Upper lobe of left lung (tissue), 6 donors: ENCODE data around the gene SAMD11. TPM values are rescaled to one million over a fixed set of nuclear protein-coding genes. Genes with fewer than 3 reads are reported as not detected.

ENCODE experiments used
- ATAC-seq, 2 donors: fragments of 200-7000 bp; cut with Tn5 transposase; one replicate each; pipeline ENCODE4 v1.9.1; 2022; ENCODE audit warnings: mild to moderate bottlenecking in 2 of 2, moderate library complexity in 2 of 2; ENCODE audit not compliant: low FRiP score in 2 of 2
- DNase-seq, 2 donors: peaks; one replicate each; pipeline ENCODE4 v3.0.0-alpha.2; 2019 to 2020
- H3K27ac ChIP-seq, 4 donors: fragments of 200-600 bp; sonication (generic); one replicate each; pipeline ENCODE4 v1.5.1; 2016 to 2019
- H3K27me3 ChIP-seq, 4 donors: fragments of 200-600 bp; sonication (generic); one replicate each; pipeline ENCODE4 v1.5.1; 2017 to 2019
- H3K36me3 ChIP-seq, 4 donors: fragments of 200-600 bp; sonication (generic); one replicate each; pipeline ENCODE4 v1.5.1; 2016 to 2019
- H3K4me1 ChIP-seq, 4 donors: fragments of 200-600 bp; sonication (generic); one replicate each; pipeline ENCODE4 v1.5.1; 2018 to 2019
- H3K4me3 ChIP-seq, 4 donors: fragments of 200-600 bp; sonication (generic); one replicate each; pipeline ENCODE4 v1.5.1; 2017 to 2019; ENCODE audit warnings: mild to moderate bottlenecking in 2 of 4, moderate library complexity in 1 of 4
- H3K9me3 ChIP-seq, 4 donors: fragments of 200-600 bp; sonication (generic); one replicate each; pipeline ENCODE4 v1.5.1; 2018 to 2019
- EP300 ChIP-seq, 4 donors: sonication (generic); formaldehyde crosslinking; IDR thresholded peaks; one replicate each; pipeline ENCODE4 v1.5.1; 2017; ENCODE audit warnings: antibody characterized with exemption in 4 of 4, control low read depth in 2 of 4
- POLR2A ChIP-seq, 4 donors: fragments of 450-650 bp; IDR thresholded peaks; one replicate each; pipeline ENCODE4 v1.5.1; 2016 to 2017; ENCODE audit warnings: antibody characterized with exemption in 4 of 4, mild to moderate bottlenecking in 2 of 4
- POLR2AphosphoS5 ChIP-seq, 2 donors: sonication (generic); formaldehyde crosslinking; IDR thresholded peaks; one replicate each; pipeline ENCODE4 v1.5.1; 2017; ENCODE audit warnings: antibody characterized with exemption in 2 of 2
- WGBS, 2 donors: methylation state at CpG; one replicate each; pipeline ENCODE4 v1.1.5; 2017 to 2018; 5-methylcytosine and 5-hydroxymethylcytosine counted together
- total RNA-seq, 6 donors: library from RNA; depleted of rRNA in 4 of 6; stranded (reverse); fragments of >200 nt in 4 of 6; gene quantifications; one replicate each; pipeline versions ENCODE4 v1.1.0 to v1.2.1, GENCODE V29; 2016 to 2021
- TF ChIP-seq, protein P1 (sequence below), 6 experiments: fragments of 450-650 bp in 4 of 6; fragments of 200-600 bp in 2 of 6; sonication (generic) in 2 of 6; IDR thresholded peaks; one replicate each; pipeline ENCODE4 v1.5.1; 2016 to 2019; ENCODE audit warnings: antibody characterized with exemption in 6 of 6
- donor health status: DM: no; HTN: no; CAD: no; lungs with moderate emphysema.
- donor health status: DM: no; HTN: yes; CAD: no; lungs with severe emphysema.

Gene SAMD11
- total RNA-seq, 6 donors from 2014 or later, result 1.0 to 9.3 (median 2.4) TPM

DNA sequence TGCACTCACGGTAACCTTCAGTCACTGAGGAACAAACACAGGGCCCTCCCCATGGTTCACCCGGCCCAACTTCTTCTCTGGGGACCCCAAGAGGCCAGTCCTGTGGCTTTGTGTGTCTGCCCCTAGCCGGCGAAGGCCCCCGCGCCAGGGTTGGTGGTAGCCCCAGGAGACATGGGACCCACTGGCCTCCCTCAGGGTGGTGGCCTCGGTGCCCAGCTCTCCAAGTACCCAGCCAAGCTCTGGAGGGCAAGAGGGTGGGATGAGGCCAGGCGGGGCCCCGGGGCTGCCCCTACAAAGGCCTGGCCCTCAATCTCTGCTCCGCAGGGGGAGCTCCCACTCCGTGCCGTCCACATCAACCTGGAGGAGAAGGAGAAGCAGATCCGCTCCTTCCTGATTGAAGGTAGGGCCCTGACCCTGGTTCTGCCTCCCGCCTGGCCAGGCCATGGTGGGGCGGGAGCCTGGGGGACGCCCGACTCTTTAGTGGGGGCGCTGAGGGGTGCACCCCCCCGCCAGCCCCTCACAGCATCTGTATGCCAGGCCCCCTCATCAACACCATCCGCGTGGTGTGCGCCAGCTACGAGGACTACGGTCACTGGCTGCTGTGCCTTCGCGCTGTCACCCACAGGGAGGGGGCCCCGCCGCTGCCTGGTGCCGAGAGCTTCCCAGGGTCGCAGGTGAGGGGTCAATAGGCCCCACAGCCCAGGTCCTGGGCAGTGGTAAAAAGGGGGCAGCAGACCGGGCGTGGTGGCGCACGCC, 48.2 kb downstream of the SAMD11 start:
- no peaks in the 10 kb centered on the region for H3K36me3 ChIP-seq
- no peak overlapping the region for H3K27ac ChIP-seq
- TF ChIP-seq POLR2AphosphoS5 (IDR thresholded peaks at IDR 0.05) (no peak), EP300 (IDR thresholded peaks at IDR 0.05) (no peak), POLR2A (IDR thresholded peaks at IDR 0.05) (no peak)
- TF ChIP-seq, protein P1, sequence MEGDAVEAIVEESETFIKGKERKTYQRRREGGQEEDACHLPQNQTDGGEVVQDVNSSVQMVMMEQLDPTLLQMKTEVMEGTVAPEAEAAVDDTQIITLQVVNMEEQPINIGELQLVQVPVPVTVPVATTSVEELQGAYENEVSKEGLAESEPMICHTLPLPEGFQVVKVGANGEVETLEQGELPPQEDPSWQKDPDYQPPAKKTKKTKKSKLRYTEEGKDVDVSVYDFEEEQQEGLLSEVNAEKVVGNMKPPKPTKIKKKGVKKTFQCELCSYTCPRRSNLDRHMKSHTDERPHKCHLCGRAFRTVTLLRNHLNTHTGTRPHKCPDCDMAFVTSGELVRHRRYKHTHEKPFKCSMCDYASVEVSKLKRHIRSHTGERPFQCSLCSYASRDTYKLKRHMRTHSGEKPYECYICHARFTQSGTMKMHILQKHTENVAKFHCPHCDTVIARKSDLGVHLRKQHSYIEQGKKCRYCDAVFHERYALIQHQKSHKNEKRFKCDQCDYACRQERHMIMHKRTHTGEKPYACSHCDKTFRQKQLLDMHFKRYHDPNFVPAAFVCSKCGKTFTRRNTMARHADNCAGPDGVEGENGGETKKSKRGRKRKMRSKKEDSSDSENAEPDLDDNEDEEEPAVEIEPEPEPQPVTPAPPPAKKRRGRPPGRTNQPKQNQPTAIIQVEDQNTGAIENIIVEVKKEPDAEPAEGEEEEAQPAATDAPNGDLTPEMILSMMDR (IDR thresholded peaks at IDR 0.05), result no peak
- ATAC-seq, result no peak
- peaks cover 8 to 15% (median 14%) of the 10 kb centered on the region in 4 donors for H3K4me1 ChIP-seq
- H3K9me3 ChIP-seq, result no peaks in the 10 kb centered on the region
- DNase-seq, result peak in 1 of 2 donors; percentile 77
- H3K4me3 ChIP-seq, result no peak overlapping the region
- peaks cover 0 to 25% (median 13%) of the 10 kb centered on the region in 4 donors for H3K27me3 ChIP-seq
- 80 to 82% methylated on average over 16 to 33 of the region's 34 CpGs for WGBS, 2 donors

DNA sequence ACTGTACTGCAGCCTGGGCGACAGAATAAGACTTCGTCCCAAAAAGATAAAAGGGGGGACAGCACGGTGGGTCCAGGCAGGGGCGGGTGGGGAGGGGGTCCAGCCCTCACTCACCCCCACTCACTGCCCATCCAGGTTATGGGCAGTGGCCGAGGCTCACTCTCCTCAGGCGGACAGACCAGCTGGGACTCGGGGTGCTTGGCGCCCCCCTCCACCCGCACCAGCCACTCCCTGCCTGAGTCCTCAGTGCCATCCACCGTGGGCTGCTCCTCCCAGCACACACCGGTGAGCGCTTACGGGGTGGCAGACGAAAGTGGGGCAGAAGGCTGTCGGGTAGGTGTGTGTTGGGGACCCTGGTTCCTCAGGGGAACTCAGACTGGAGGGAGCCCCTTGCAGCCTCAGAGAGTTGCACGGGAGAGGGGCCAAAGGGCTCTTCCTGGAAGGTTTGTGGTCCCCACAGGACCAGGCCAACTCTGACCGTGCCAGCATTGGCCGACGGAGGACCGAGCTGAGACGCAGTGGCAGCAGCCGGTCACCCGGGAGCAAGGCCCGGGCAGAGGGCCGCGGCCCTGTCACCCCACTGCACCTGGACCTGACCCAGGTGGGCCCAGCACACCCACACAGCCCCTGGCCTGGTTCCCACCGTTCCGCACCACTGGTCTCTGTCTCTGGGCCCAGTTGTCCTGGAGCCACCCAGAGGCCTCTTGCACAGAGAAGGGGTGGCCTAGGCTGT, 49.2 kb downstream of the SAMD11 start:
- ATAC-seq (no peak), DNase-seq (peak in 1 of 2 donors; percentile 74)
- Histone ChIP-seq H3K4me1 (peaks cover 4 to 9% (median 9%) of the 10 kb centered on the region in 4 donors), H3K4me3 (no peak overlapping the region), H3K36me3 (no peaks in the 10 kb centered on the region), H3K9me3 (no peaks in the 10 kb centered on the region), H3K27me3 (peaks cover 0 to 25% (median 13%) of the 10 kb centered on the region in 4 donors), H3K27ac (no peak overlapping the region)
- WGBS, 2 donors, result 84 to 88% methylated on average over 7 to 28 of the region's 28 CpGs
- TF ChIP-seq POLR2A (IDR thresholded peaks at IDR 0.05) (no peak), EP300 (IDR thresholded peaks at IDR 0.05) (no peak)

DNA sequence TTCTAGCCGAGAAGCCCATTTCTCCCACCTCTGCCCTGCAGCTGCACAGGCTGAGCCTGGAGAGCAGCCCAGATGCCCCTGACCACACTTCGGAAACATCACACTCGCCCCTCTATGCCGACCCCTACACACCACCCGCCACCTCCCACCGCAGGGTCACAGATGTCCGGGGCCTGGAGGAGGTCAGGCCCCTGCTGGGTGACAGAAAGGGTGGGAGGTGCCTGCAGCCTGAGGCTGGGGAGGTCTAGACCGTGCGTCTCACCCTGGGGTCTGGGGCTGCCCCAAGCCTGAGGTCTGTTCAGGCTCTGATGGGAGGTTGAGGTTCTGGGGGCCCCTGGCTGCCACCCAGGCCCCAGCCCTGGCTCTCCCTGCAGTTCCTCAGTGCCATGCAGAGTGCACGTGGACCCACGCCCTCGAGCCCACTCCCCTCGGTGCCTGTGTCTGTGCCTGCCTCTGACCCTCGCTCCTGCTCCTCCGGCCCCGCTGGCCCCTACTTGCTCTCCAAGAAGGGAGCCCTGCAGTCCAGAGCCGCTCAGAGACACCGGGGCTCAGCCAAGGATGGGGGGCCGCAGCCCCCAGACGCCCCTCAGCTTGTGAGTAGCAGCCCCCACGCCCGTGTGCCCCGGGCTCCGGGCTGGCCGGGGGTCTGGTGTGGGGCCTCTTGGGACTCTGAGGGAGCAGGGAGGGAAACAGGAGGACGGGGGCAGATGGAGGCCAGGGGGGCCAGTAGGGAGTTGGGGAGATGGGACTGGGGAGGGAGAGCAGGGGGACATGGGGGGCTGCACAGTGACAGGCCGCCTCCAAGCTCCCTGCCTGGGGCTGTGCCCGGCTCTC, 50.0 kb downstream of the SAMD11 start:
- peaks cover 0 to 25% (median 13%) of the 10 kb centered on the region in 4 donors for H3K27me3 ChIP-seq
- H3K4me1 ChIP-seq, result peaks cover 4 to 9% (median 9%) of the 10 kb centered on the region in 4 donors
- TF ChIP-seq, protein P1 (IDR thresholded peaks at IDR 0.05), result no peak
- TF ChIP-seq POLR2AphosphoS5 (IDR thresholded peaks at IDR 0.05) (no peak), EP300 (IDR thresholded peaks at IDR 0.05) (no peak), POLR2A (IDR thresholded peaks at IDR 0.05) (no peak)
- no peak overlapping the region for H3K27ac ChIP-seq
- WGBS, 2 donors, result 84 to 86% methylated on average over 9 to 18 of the region's 28 CpGs
- H3K36me3 ChIP-seq, result no peaks in the 10 kb centered on the region
- no peak for ATAC-seq
- peak in 1 of 2 donors; percentile 72 for DNase-seq
- no peaks in the 10 kb centered on the region for H3K9me3 ChIP-seq
- H3K4me3 ChIP-seq, result no peak overlapping the region

DNA sequence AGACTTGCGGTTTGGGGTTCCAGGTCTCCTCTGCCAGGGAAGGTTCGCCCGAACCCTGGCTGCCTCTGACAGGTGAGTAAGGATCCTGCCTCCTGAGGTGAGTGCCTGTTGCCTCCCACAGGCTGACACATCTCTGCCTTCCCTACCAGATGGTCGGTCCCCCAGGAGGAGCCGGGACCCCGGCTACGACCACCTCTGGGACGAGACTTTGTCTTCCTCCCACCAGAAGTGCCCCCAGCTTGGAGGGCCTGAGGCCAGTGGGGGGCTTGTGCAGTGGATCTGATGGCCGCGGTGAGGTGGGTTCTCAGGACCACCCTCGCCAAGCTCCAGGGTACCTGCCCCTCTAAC, 50.5 kb downstream of the SAMD11 start:
- TF ChIP-seq, protein P1 (IDR thresholded peaks at IDR 0.05), result no peak
- no peak for TF ChIP-seq POLR2AphosphoS5 (IDR thresholded peaks at IDR 0.05)
- no peak for TF ChIP-seq POLR2A (IDR thresholded peaks at IDR 0.05)
- TF ChIP-seq EP300 (IDR thresholded peaks at IDR 0.05), result no peak
- DNase-seq (no peak), ATAC-seq (no peak)
- H3K9me3 ChIP-seq, result no peaks in the 10 kb centered on the region
- no peak overlapping the region for H3K4me3 ChIP-seq
- H3K4me1 ChIP-seq, result peaks cover 4 to 9% (median 9%) of the 10 kb centered on the region in 4 donors
- H3K27me3 ChIP-seq, result peaks cover 0 to 25% (median 13%) of the 10 kb centered on the region in 4 donors
- WGBS, 2 donors, result 92% methylated on average over 11 of the region's 11 CpGs; no CpG with 5 or more reads in 1 of the 2 donors
- no peak overlapping the region for H3K27ac ChIP-seq
- H3K36me3 ChIP-seq, result no peaks in the 10 kb centered on the region
